Esophagus muscularis mucosa (tissue), 4 donors: ENCODE measurements around the gene MBOAT1. TPM values are rescaled to one million over a fixed set of nuclear protein-coding genes. Genes with fewer than 3 reads are reported as not detected.

Experiments used
- DNase-seq: peaks from one replicate; pipeline ENCODE4 v3.0.0-alpha.2; 2017; ENCODE audit errors: extremely low spot score
- H3K27ac ChIP-seq, 4 donors: fragments of 200-600 bp; sonication (generic); replicated peaks in 1 of 4; 1 replicate in 3 of 4; 2 replicates in 1 of 4; pipeline ENCODE4 v1.5.1; 2016 to 2019; ENCODE audit warnings: mild to moderate bottlenecking in 1 of 4
- H3K27me3 ChIP-seq, 4 donors: fragments of 200-600 bp; sonication (generic); one replicate each; pipeline versions ENCODE4 v1.5.1 to v1.6.0; 2016 to 2019
- H3K36me3 ChIP-seq, 4 donors: fragments of 200-600 bp; sonication (generic); one replicate each; pipeline ENCODE4 v1.5.1; 2016 to 2019
- H3K4me1 ChIP-seq, 4 donors: fragments of 200-600 bp; sonication (generic); one replicate each; pipeline ENCODE4 v1.5.1; 2016 to 2019
- H3K4me3 ChIP-seq, 4 donors: fragments of 200-600 bp; sonication (generic); 1 replicate in 2 of 4; 2 replicates in 2 of 4; pipeline ENCODE4 v1.5.1; 2016 to 2019; ENCODE audit warnings: mild to moderate bottlenecking in 4 of 4, moderate library complexity in 1 of 4
- H3K9me3 ChIP-seq, 4 donors: fragments of 200-600 bp; sonication (generic); 1 replicate in 3 of 4; 2 replicates in 1 of 4; pipeline ENCODE4 v1.5.1; 2016 to 2019
- CTCF ChIP-seq, 3 experiments: fragments of 200-600 bp in 2 of 3; fragments of 450-650 bp in 1 of 3; sonication (generic) in 2 of 3; IDR thresholded peaks; one replicate each; pipeline ENCODE4 v1.5.1; 2017 to 2019; ENCODE audit warnings: antibody characterized with exemption in 3 of 3, mild to moderate bottlenecking in 2 of 3, moderate library complexity in 1 of 3
- EP300 ChIP-seq: sonication (generic); formaldehyde crosslinking; IDR thresholded peaks from one replicate; pipeline ENCODE4 v1.6.1; 2017; ENCODE audit warnings: antibody characterized with exemption
- POLR2A ChIP-seq: fragments of 450-650 bp; IDR thresholded peaks from one replicate; pipeline ENCODE4 v1.6.1; 2017; ENCODE audit warnings: antibody characterized with exemption, moderate library complexity, mild to moderate bottlenecking, low read depth
- POLR2AphosphoS5 ChIP-seq, 2 donors: sonication (generic); formaldehyde crosslinking; IDR thresholded peaks; one replicate each; pipeline ENCODE4 v1.6.1; 2017; ENCODE audit warnings: antibody characterized with exemption in 2 of 2
- WGBS: methylation state at CpG from one replicate; pipeline ENCODE4 v1.1.5; 2018; 5-methylcytosine and 5-hydroxymethylcytosine counted together
- intact Hi-C: fragments of 100-400 bp; cut with DNase I; formaldehyde crosslinking; loops from one replicate; pipeline ENCODE4 v1.15.1; 2023
- total RNA-seq, 4 donors: library from RNA; depleted of rRNA; stranded (reverse); fragments of >200 nt; gene quantifications; one replicate each; pipeline versions ENCODE4 v1.1.0 to v1.2.1, GENCODE V29; 2016

The MBOAT1 gene
- total RNA-seq, 4 donors from 2014 or later, result 4.3 to 5.6 (median 4.7) TPM

DNA sequence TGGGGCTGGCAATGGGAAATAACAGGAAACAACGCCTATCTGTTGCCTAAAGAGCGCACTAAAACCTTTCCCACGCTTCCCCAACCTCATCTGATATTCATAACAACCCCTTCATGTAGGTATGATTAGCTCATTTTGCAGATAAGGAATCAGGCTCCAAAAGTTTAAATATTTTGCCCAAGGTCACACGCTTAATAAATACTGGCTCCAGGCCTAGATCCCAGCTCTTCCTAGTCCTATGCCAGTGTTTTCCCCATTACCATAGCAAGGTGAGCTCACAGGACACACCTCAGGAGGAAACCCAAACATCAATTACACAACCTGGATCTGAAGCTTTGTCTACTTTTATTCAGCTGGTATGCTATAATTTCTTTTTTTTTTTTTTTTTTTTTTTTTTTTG lies 19.6 kb downstream of the MBOAT1 start:
- no peak overlapping the region for H3K27ac ChIP-seq
- no peak overlapping the region for H3K4me3 ChIP-seq
- no peak for DNase-seq
- H3K27me3 ChIP-seq, result no peaks in the 10 kb centered on the region
- peaks cover 0 to 10% (median 2%) of the 10 kb centered on the region in 4 donors for H3K4me1 ChIP-seq
- no peaks in the 10 kb centered on the region for H3K9me3 ChIP-seq
- H3K36me3 ChIP-seq, result no peaks in the 10 kb centered on the region
- intact Hi-C loops, result no loop called here
- 89% methylated on average over 4 of the region's 4 CpGs for WGBS
- TF ChIP-seq POLR2A, result no peak
- no peak for TF ChIP-seq POLR2AphosphoS5 (IDR thresholded peaks at IDR 0.05)
- TF ChIP-seq EP300, result no peak
- TF ChIP-seq CTCF (IDR thresholded peaks at IDR 0.05), result no peak

- H3K4me3 ChIP-seq, result no peak overlapping the region
- TF ChIP-seq POLR2A (no peak), EP300 (no peak), POLR2AphosphoS5 (IDR thresholded peaks at IDR 0.05) (no peak), CTCF (IDR thresholded peaks at IDR 0.05) (no peak)
- H3K27me3 ChIP-seq, result no peaks in the 10 kb centered on the region
- H3K9me3 ChIP-seq, result no peaks in the 10 kb centered on the region
- H3K4me1 ChIP-seq, result peaks cover 0 to 16% (median 2%) of the 10 kb centered on the region in 4 donors
- DNase-seq, result no peak
- H3K36me3 ChIP-seq, result no peaks in the 10 kb centered on the region
- 86% methylated on average over 1 of the region's 1 CpG for WGBS
- intact Hi-C loops, result no loop called here
- no peak overlapping the region for H3K27ac ChIP-seq
Measured at GRCh38 chr6:20191992-20192391, 20.3 kb downstream of the MBOAT1 start.

- intact Hi-C loops, result no loop called here
- H3K36me3 ChIP-seq, result peaks cover 0 to 11% (median 4%) of the 10 kb centered on the region in 4 donors
- H3K9me3 ChIP-seq, result no peaks in the 10 kb centered on the region
- H3K27me3 ChIP-seq, result no peaks in the 10 kb centered on the region
- no peak overlapping the region for H3K4me3 ChIP-seq
- TF ChIP-seq CTCF (IDR thresholded peaks at IDR 0.05), result no peak
- no peak for TF ChIP-seq EP300
- no peak for TF ChIP-seq POLR2A
- TF ChIP-seq POLR2AphosphoS5 (IDR thresholded peaks at IDR 0.05), result no peak
- H3K4me1 ChIP-seq, result peaks cover 1 to 16% (median 7%) of the 10 kb centered on the region in 4 donors
- H3K27ac ChIP-seq, result no peak overlapping the region
- no peak for DNase-seq
Measured at GRCh38 chr6:20188630-20189075, 23.6 kb downstream of the MBOAT1 start.

GRCh38 chr6:20186981-20187380 lies 25.3 kb downstream of the MBOAT1 start:
- DNase-seq, result no peak
- intact Hi-C loops, result no loop called here
- Histone ChIP-seq H3K27me3 (no peaks in the 10 kb centered on the region), H3K4me1 (peaks cover 12 to 32% (median 15%) of the 10 kb centered on the region in 4 donors), H3K36me3 (peaks cover 0 to 11% (median 4%) of the 10 kb centered on the region in 4 donors), H3K4me3 (no peak overlapping the region), H3K27ac (peak overlapping the region in 2 of 4 donors; percentile 32 to 62), H3K9me3 (no peaks in the 10 kb centered on the region)
- WGBS, result 62% methylated on average over 5 of the region's 5 CpGs
- no peak for TF ChIP-seq POLR2A
- no peak for TF ChIP-seq POLR2AphosphoS5 (IDR thresholded peaks at IDR 0.05)
- TF ChIP-seq CTCF (IDR thresholded peaks at IDR 0.05), result no peak

- Histone ChIP-seq H3K36me3 (peaks cover 0 to 14% (median 4%) of the 10 kb centered on the region in 4 donors), H3K27ac (peak overlapping the region in 2 of 4 donors; percentile 11 to 64), H3K27me3 (no peaks in the 10 kb centered on the region), H3K4me1 (peaks cover 15 to 43% (median 24%) of the 10 kb centered on the region in 4 donors), H3K9me3 (no peaks in the 10 kb centered on the region), H3K4me3 (no peak overlapping the region)
- TF ChIP-seq EP300, result no peak
- no peak for TF ChIP-seq POLR2A
- no peak for TF ChIP-seq POLR2AphosphoS5 (IDR thresholded peaks at IDR 0.05)
- TF ChIP-seq CTCF (IDR thresholded peaks at IDR 0.05), result no peak
- 95% methylated on average over 3 of the region's 3 CpGs for WGBS
- intact Hi-C loops, result no loop called here
- no peak for DNase-seq
Measured at GRCh38 chr6:20183706-20184105, 28.6 kb downstream of the MBOAT1 start.
